Ramos (cell line): ENCODE data around the gene RESP18.
"Not testable (repeated sequence)": the region's sequence is repeated elsewhere in the genome, so short reads cannot be mapped to it uniquely, and the experiment has no call there.

Source experiments
- in situ Hi-C: fragments of 300-500 bp; cut with MboI; formaldehyde crosslinking; loops from one replicate; pipeline ENCODE4 v1.14.3; 2022; ENCODE audit warnings: low sequenced_read_pairs; ENCODE audit not compliant: unreplicated experiment

Gene RESP18

GRCh38 chr2:219294356-219295351 is 37.9 kb downstream of the RESP18 start:
- in situ Hi-C loops, result loop anchor here (5.0 kb wide), 2 partner anchors 47 to 132 kb away; partner anchors contain the start of genes GLB1L, NHEJ1 and STK16

GRCh38 chr2:219293736-219294231 is 38.8 kb downstream of the RESP18 start:
- in situ Hi-C loops, result loop anchor here (5.0 kb wide), 1 partner anchor 46 kb away; the partner anchor contains the start of genes GLB1L and STK16

- in situ Hi-C loops, result loop anchor here (5.0 kb wide), 1 partner anchor 45 kb away; the partner anchor contains the start of genes GLB1L and STK16
Measured at GRCh38 chr2:219292616-219293015, 39.9 kb downstream of the RESP18 start.

GRCh38 chr2:219291910-219292490 is 40.5 kb downstream of the RESP18 start:
- in situ Hi-C loops, result loop anchor here (5.0 kb wide), 1 partner anchor 45 kb away; the partner anchor contains the start of genes GLB1L and STK16

- in situ Hi-C loops, result loop anchor here (5.0 kb wide), 1 partner anchor 44 kb away; the partner anchor contains the start of genes GLB1L and STK16
Measured at GRCh38 chr2:219291394-219291793, 41.1 kb downstream of the RESP18 start.

GRCh38 chr2:219290381-219291171 is 42.0 kb downstream of the RESP18 start:
- in situ Hi-C loops, result loop anchor here (5.0 kb wide), 1 partner anchor 43 kb away; the partner anchor contains the start of genes GLB1L and STK16

GRCh38 chr2:219289537-219290361 is 42.8 kb downstream of the RESP18 start:
- in situ Hi-C loops, result loop anchor here (5.0 kb wide), 1 partner anchor 42 kb away; the partner anchor contains the start of genes GLB1L and STK16

- in situ Hi-C loops, result no loop called here
Measured at GRCh38 chr2:219289195-219289536, 43.4 kb downstream of the RESP18 start.

GRCh38 chr2:219287580-219288265 is 44.8 kb downstream of the RESP18 start:
- in situ Hi-C loops, result no loop called here

GRCh38 chr2:219287116-219287440 is 45.5 kb downstream of the RESP18 start:
- in situ Hi-C loops, result not testable (repeated sequence)

- in situ Hi-C loops, result no loop called here
Measured at GRCh38 chr2:219286436-219287115, 46.0 kb downstream of the RESP18 start.

- in situ Hi-C loops, result no loop called here
Measured at GRCh38 chr2:219285894-219286425, 46.6 kb downstream of the RESP18 start.

- in situ Hi-C loops, result no loop called here
Measured at GRCh38 chr2:219285373-219285735, 47.2 kb downstream of the RESP18 start.

- in situ Hi-C loops, result no loop called here
Measured at GRCh38 chr2:219284501-219285372, 47.8 kb downstream of the RESP18 start.

GRCh38 chr2:219282943-219283581 is 49.5 kb downstream of the RESP18 start:
- in situ Hi-C loops, result no loop called here

- in situ Hi-C loops, result no loop called here
Measured at GRCh38 chr2:219282375-219282774, 50.2 kb downstream of the RESP18 start.
